GM23338 (cell line): ENCODE data around the gene RBP5. TPM values are rescaled to one million over a fixed set of nuclear protein-coding genes. Genes with fewer than 3 reads are reported as not detected.
A peak's percentile ranks its signal among the peaks of the same experiment; 100 is the strongest.

Experiments
- ATAC-seq: fragments of 200-7000 bp; cut with Tn5 transposase; 3 replicates; pipeline ENCODE4 v1.9.1; 2020
- DNase-seq: peaks from one replicate; pipeline ENCODE4 v3.0.0-alpha.2; 2015; ENCODE audit warnings: low spot score
- H2AFZ ChIP-seq: fragments of 200-600 bp; sonication (generic); 2 replicates; pipeline ENCODE4 v1.8.0; 2016; ENCODE audit warnings: antibody characterized with exemption, mild to moderate bottlenecking, moderate library complexity
- H3F3A ChIP-seq: fragments of 200-600 bp; sonication (generic); replicated peaks from 2 replicates; pipeline ENCODE4 v1.8.0; 2017; ENCODE audit warnings: antibody characterized with exemption, mixed run types, low read depth
- H3K27ac ChIP-seq: fragments of 200-600 bp; sonication (generic); 2 replicates; pipeline ENCODE4 v1.6.1; 2016; ENCODE audit warnings: low read depth
- H3K27me3 ChIP-seq: fragments of 200-600 bp; sonication (generic); 2 replicates; pipeline ENCODE4 v1.8.0; 2016; ENCODE audit warnings: mild to moderate bottlenecking, mixed run types, moderate library complexity; ENCODE audit not compliant: insufficient read depth
- H3K36me3 ChIP-seq: fragments of 200-600 bp; sonication (generic); 2 replicates; pipeline ENCODE4 v1.8.0; 2016; ENCODE audit warnings: mild to moderate bottlenecking; ENCODE audit not compliant: insufficient read depth
- H3K4me1 ChIP-seq: fragments of 200-600 bp; sonication (generic); 2 replicates; pipeline ENCODE4 v1.8.0; 2016; ENCODE audit warnings: mild to moderate bottlenecking, moderate library complexity; ENCODE audit not compliant: insufficient read depth
- H3K4me2 ChIP-seq: fragments of 200-600 bp; sonication (generic); 2 replicates; pipeline ENCODE4 v1.7.1; 2017; ENCODE audit warnings: mixed run types
- H3K4me3 ChIP-seq: fragments of 200-600 bp; sonication (generic); 2 replicates; pipeline ENCODE4 v1.6.1; 2016; ENCODE audit warnings: mixed run types
- H3K79me2 ChIP-seq: fragments of 200-600 bp; sonication (generic); replicated peaks from 2 replicates; pipeline ENCODE4 v1.8.0; 2017; ENCODE audit warnings: mild to moderate bottlenecking; ENCODE audit not compliant: insufficient read depth
- H3K9me2 ChIP-seq: fragments of 200-600 bp; sonication (generic); 2 replicates; pipeline ENCODE4 v1.8.0; 2017; ENCODE audit not compliant: insufficient read depth
- H4K20me1 ChIP-seq: fragments of 200-600 bp; sonication (generic); replicated peaks from 2 replicates; pipeline ENCODE4 v1.8.0; 2017; ENCODE audit warnings: mild to moderate bottlenecking; ENCODE audit not compliant: insufficient read depth
- H3K27ac Mint-ChIP-seq: 2 replicates; pipeline ENCODE4 v1.8.0; 2020; ENCODE audit warnings: inconsistent platforms, mild to moderate bottlenecking, moderate library complexity, mixed read lengths
- H3K27me3 Mint-ChIP-seq: 3 replicates; pipeline ENCODE4 v1.8.0; 2022; ENCODE audit warnings: low read depth, mild to moderate bottlenecking, moderate library complexity, mixed read lengths, inconsistent platforms; ENCODE audit not compliant: insufficient read depth, poor library complexity
- H3K36me3 Mint-ChIP-seq: 3 replicates; pipeline ENCODE4 v1.8.0; 2021; ENCODE audit warnings: low read depth, mild to moderate bottlenecking, inconsistent platforms, moderate library complexity, mixed read lengths
- H3K4me1 Mint-ChIP-seq: 3 replicates; pipeline ENCODE4 v1.8.0; 2020; ENCODE audit warnings: mild to moderate bottlenecking, inconsistent platforms, mixed read lengths
- H3K4me3 Mint-ChIP-seq: 3 replicates; pipeline ENCODE4 v1.8.0; 2021; ENCODE audit warnings: moderate library complexity, mild to moderate bottlenecking, inconsistent platforms, mixed read lengths
- H3K9me3 Mint-ChIP-seq: 3 replicates; pipeline ENCODE4 v1.8.0; 2020; ENCODE audit warnings: moderate library complexity, mild to moderate bottlenecking, inconsistent platforms, mixed read lengths
- CREB1 ChIP-seq: fragments of 250-450 bp; sonication (Bioruptor Pico); IDR thresholded peaks from 2 replicates; pipeline ENCODE4 v1.5.0; 2020; ENCODE audit warnings: low read depth, mild to moderate bottlenecking, moderate library complexity
- EZH2 ChIP-seq: fragments of 200-600 bp; sonication (generic); IDR thresholded peaks from one replicate; pipeline ENCODE4 v1.8.0; 2017; ENCODE audit warnings: antibody characterized with exemption, mild to moderate bottlenecking, low read depth; ENCODE audit not compliant: unreplicated experiment
- EZH2phosphoT487 ChIP-seq: fragments of 200-600 bp; sonication (generic); IDR thresholded peaks from one replicate; pipeline ENCODE4 v1.8.1; 2018; ENCODE audit warnings: antibody characterized with exemption; ENCODE audit not compliant: unreplicated experiment
- JUNB ChIP-seq: IDR thresholded peaks from one replicate; pipeline ENCODE4 v1.6.1; 2016; ENCODE audit warnings: antibody characterized with exemption; ENCODE audit not compliant: unreplicated experiment
- NANOG ChIP-seq: IDR thresholded peaks from 2 replicates; pipeline ENCODE4 v1.6.1; 2016; ENCODE audit warnings: antibody characterized with exemption, borderline replicate concordance
- POLR2AphosphoS5 ChIP-seq: IDR thresholded peaks from 2 replicates; pipeline ENCODE4 v1.6.1; 2016; ENCODE audit warnings: antibody characterized with exemption, low read depth
- STAT1 ChIP-seq: IDR thresholded peaks from one replicate; pipeline ENCODE4 v1.6.1; 2016; ENCODE audit warnings: antibody characterized with exemption; ENCODE audit not compliant: unreplicated experiment
- ZNF114 ChIP-seq: fragments of 250-450 bp; sonication (Bioruptor Pico); IDR thresholded peaks from 2 replicates; pipeline ENCODE4 v1.5.0; 2020; ENCODE audit warnings: mild to moderate bottlenecking, moderate library complexity
- ZNF331 ChIP-seq: fragments of 250-450 bp; sonication (Bioruptor Pico); IDR thresholded peaks from 2 replicates; pipeline ENCODE4 v1.5.0; 2020; ENCODE audit warnings: low read depth, mild to moderate bottlenecking, moderate library complexity
- polyA plus RNA-seq: library from polyadenylated mRNA; unstranded; fragments of >200 nt; fragmentation: Nextera tagmentation; extraction: Ambion mirVana; gene quantifications from 2 replicates; pipeline ENCODE4 v1.2.1, GENCODE V29; 2016
- total RNA-seq: library from RNA; depleted of rRNA; stranded (reverse); fragments of >200 nt; shearing (Covaris generic); gene quantifications from 2 replicates; pipeline ENCODE4 v1.2.3, GENCODE V29; 2014
- TF ChIP-seq, protein P1 (sequence below), 2 experiments: fragments of 200-600 bp in 1 of 2; sonication (generic) in 1 of 2; conservative IDR thresholded peaks; 2 replicates each; pipeline versions ENCODE4 v1.5.1 to v1.6.1; 2016 to 2017; ENCODE audit warnings: antibody characterized with exemption in 2 of 2, low read depth in 2 of 2, mild to moderate bottlenecking in 2 of 2, moderate library complexity in 1 of 2
- TF ChIP-seq, protein P2 (sequence below): IDR thresholded peaks from one replicate; pipeline ENCODE4 v1.6.1; 2018; ENCODE audit warnings: antibody characterized with exemption; ENCODE audit not compliant: unreplicated experiment
- TF ChIP-seq, protein P3 (sequence below): fragments of 250-450 bp; sonication (Bioruptor Pico); IDR thresholded peaks from 2 replicates; pipeline ENCODE4 v1.5.0; 2020; ENCODE audit warnings: mild to moderate bottlenecking, moderate library complexity
- TF ChIP-seq, protein P4 (sequence below): IDR thresholded peaks from 2 replicates; pipeline ENCODE4 v1.6.1; 2016; ENCODE audit warnings: antibody characterized with exemption

RBP5 gene
- total and polyA plus RNA-seq, 2 experiments from 2014 or later = 1.2 to 3.0 TPM

DNA sequence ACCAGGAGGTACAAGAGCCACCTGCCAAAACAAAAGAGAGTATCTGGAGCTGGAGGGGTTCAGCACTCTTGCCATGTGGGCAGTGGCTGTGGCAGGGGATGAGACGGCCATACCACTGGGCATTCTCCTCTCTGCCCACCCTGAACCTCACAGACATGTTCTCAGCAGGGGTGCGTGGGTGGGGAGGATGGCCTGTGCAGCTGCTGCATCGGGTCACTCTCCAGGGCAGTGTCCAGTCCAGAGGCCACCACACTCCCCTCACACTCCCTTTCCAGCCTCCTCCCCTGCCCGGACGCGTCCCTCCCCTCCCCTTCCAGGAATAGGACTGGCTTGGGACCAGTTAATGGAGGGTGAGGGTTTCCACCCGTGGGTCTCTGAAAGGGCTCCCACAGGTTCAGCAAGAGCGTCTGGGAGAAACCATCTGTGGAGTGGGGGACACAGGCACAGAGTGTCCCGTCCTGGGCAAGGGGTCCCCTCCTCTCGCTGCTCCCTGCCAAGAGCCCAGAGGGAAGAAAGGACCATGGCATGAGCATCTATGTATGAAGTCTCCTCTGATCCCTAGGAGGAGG is 36.9 kb downstream of the RBP5 start:
- Histone ChIP-seq H3K36me3 (no peaks in the 10 kb centered on the region), H3K27me3 (no peaks in the 10 kb centered on the region), H3K9me2 (0 out of 2 replicates have a peak, but pooled peaks cover 3% of the 10 kb centered on the region), H3F3A (no peaks in the 10 kb centered on the region), H3K79me2 (no peaks in the 10 kb centered on the region), H3K27ac (no peak overlapping the region; the same call in 1 of the 2 replicates), H3K4me1 (peaks cover 20% of the 10 kb centered on the region), H2AFZ (peak overlapping the region; percentile 98), H4K20me1 (no peaks in the 10 kb centered on the region), H3K4me2 (peak overlapping the region; percentile 87), H3K4me3 (peak overlapping the region; percentile 57)
- peaks cover 2% of the 10 kb centered on the region; the same call in 1 of the 3 replicates for H3K36me3 Mint-ChIP-seq
- peaks cover 32% of the 10 kb centered on the region for H3K4me1 Mint-ChIP-seq
- TF ChIP-seq, protein P1, sequence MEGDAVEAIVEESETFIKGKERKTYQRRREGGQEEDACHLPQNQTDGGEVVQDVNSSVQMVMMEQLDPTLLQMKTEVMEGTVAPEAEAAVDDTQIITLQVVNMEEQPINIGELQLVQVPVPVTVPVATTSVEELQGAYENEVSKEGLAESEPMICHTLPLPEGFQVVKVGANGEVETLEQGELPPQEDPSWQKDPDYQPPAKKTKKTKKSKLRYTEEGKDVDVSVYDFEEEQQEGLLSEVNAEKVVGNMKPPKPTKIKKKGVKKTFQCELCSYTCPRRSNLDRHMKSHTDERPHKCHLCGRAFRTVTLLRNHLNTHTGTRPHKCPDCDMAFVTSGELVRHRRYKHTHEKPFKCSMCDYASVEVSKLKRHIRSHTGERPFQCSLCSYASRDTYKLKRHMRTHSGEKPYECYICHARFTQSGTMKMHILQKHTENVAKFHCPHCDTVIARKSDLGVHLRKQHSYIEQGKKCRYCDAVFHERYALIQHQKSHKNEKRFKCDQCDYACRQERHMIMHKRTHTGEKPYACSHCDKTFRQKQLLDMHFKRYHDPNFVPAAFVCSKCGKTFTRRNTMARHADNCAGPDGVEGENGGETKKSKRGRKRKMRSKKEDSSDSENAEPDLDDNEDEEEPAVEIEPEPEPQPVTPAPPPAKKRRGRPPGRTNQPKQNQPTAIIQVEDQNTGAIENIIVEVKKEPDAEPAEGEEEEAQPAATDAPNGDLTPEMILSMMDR (conservative IDR thresholded peaks at IDR 0.05; ENCODE audit: low read depth in 2 of 2) = no peak
- TF ChIP-seq POLR2AphosphoS5 (no peak), EZH2phosphoT487 (no peak), STAT1 (no peak), CREB1 (CRISPR knock-in tag) (no peak), NANOG (no peak), ZNF114 (no peak), ZNF331 (CRISPR knock-in tag) (no peak), EZH2 (no peak), JUNB (no peak)
- TF ChIP-seq, protein P2, sequence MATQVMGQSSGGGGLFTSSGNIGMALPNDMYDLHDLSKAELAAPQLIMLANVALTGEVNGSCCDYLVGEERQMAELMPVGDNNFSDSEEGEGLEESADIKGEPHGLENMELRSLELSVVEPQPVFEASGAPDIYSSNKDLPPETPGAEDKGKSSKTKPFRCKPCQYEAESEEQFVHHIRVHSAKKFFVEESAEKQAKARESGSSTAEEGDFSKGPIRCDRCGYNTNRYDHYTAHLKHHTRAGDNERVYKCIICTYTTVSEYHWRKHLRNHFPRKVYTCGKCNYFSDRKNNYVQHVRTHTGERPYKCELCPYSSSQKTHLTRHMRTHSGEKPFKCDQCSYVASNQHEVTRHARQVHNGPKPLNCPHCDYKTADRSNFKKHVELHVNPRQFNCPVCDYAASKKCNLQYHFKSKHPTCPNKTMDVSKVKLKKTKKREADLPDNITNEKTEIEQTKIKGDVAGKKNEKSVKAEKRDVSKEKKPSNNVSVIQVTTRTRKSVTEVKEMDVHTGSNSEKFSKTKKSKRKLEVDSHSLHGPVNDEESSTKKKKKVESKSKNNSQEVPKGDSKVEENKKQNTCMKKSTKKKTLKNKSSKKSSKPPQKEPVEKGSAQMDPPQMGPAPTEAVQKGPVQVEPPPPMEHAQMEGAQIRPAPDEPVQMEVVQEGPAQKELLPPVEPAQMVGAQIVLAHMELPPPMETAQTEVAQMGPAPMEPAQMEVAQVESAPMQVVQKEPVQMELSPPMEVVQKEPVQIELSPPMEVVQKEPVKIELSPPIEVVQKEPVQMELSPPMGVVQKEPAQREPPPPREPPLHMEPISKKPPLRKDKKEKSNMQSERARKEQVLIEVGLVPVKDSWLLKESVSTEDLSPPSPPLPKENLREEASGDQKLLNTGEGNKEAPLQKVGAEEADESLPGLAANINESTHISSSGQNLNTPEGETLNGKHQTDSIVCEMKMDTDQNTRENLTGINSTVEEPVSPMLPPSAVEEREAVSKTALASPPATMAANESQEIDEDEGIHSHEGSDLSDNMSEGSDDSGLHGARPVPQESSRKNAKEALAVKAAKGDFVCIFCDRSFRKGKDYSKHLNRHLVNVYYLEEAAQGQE = no peak
- TF ChIP-seq, protein P3, sequence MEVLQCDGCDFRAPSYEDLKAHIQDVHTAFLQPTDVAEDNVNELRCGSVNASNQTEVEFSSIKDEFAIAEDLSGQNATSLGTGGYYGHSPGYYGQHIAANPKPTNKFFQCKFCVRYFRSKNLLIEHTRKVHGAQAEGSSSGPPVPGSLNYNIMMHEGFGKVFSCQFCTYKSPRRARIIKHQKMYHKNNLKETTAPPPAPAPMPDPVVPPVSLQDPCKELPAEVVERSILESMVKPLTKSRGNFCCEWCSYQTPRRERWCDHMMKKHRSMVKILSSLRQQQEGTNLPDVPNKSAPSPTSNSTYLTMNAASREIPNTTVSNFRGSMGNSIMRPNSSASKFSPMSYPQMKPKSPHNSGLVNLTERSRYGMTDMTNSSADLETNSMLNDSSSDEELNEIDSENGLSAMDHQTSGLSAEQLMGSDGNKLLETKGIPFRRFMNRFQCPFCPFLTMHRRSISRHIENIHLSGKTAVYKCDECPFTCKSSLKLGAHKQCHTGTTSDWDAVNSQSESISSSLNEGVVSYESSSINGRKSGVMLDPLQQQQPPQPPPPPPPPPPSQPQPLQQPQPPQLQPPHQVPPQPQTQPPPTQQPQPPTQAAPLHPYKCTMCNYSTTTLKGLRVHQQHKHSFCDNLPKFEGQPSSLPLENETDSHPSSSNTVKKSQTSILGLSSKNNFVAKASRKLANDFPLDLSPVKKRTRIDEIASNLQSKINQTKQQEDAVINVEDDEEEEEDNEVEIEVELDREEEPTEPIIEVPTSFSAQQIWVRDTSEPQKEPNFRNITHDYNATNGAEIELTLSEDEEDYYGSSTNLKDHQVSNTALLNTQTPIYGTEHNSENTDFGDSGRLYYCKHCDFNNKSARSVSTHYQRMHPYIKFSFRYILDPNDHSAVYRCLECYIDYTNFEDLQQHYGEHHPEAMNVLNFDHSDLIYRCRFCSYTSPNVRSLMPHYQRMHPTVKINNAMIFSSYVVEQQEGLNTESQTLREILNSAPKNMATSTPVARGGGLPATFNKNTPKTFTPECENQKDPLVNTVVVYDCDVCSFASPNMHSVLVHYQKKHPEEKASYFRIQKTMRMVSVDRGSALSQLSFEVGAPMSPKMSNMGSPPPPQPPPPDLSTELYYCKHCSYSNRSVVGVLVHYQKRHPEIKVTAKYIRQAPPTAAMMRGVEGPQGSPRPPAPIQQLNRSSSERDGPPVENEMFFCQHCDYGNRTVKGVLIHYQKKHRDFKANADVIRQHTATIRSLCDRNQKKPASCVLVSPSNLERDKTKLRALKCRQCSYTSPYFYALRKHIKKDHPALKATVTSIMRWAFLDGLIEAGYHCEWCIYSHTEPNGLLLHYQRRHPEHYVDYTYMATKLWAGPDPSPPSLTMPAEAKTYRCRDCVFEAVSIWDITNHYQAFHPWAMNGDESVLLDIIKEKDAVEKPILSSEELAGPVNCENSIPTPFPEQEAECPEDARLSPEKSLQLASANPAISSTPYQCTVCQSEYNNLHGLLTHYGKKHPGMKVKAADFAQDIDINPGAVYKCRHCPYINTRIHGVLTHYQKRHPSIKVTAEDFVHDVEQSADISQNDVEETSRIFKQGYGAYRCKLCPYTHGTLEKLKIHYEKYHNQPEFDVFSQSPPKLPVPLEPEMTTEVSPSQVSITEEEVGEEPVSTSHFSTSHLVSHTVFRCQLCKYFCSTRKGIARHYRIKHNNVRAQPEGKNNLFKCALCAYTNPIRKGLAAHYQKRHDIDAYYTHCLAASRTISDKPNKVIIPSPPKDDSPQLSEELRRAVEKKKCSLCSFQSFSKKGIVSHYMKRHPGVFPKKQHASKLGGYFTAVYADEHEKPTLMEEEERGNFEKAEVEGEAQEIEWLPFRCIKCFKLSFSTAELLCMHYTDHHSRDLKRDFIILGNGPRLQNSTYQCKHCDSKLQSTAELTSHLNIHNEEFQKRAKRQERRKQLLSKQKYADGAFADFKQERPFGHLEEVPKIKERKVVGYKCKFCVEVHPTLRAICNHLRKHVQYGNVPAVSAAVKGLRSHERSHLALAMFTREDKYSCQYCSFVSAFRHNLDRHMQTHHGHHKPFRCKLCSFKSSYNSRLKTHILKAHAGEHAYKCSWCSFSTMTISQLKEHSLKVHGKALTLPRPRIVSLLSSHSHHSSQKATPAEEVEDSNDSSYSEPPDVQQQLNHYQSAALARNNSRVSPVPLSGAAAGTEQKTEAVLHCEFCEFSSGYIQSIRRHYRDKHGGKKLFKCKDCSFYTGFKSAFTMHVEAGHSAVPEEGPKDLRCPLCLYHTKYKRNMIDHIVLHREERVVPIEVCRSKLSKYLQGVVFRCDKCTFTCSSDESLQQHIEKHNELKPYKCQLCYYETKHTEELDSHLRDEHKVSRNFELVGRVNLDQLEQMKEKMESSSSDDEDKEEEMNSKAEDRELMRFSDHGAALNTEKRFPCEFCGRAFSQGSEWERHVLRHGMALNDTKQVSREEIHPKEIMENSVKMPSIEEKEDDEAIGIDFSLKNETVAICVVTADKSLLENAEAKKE = no peak
- TF ChIP-seq, protein P4, sequence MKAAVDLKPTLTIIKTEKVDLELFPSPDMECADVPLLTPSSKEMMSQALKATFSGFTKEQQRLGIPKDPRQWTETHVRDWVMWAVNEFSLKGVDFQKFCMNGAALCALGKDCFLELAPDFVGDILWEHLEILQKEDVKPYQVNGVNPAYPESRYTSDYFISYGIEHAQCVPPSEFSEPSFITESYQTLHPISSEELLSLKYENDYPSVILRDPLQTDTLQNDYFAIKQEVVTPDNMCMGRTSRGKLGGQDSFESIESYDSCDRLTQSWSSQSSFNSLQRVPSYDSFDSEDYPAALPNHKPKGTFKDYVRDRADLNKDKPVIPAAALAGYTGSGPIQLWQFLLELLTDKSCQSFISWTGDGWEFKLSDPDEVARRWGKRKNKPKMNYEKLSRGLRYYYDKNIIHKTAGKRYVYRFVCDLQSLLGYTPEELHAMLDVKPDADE = no peak
- H3K9me3 Mint-ChIP-seq = no peaks in the 10 kb centered on the region
- DNase-seq = peak; percentile 7
- H3K4me3 Mint-ChIP-seq = no peak overlapping the region; the same call in 2 of the 3 replicates
- H3K27me3 Mint-ChIP-seq = peaks cover 14% of the 10 kb centered on the region
- no peak overlapping the region for H3K27ac Mint-ChIP-seq
- no peak for ATAC-seq
